GM04503 (cell line): ENCODE results near the gene KLHDC9.
"Not testable (repeated sequence)": the region's sequence is repeated elsewhere in the genome, so short reads cannot be mapped to it uniquely, and the experiment has no call there.

Experiments
- DNase-seq: peaks from one replicate; pipeline ENCODE4 v3.0.0-alpha.2; 2012; ENCODE audit warnings: low read depth

KLHDC9 gene

GRCh38 chr1:161098210-161099068 is at the start of gene KLHDC9:
Gene KLHDC9 (plus strand): TSS chr1:161098361. CDS start chr1:161098536, 175 bp downstream.
- DNase-seq = no peak

GRCh38 chr1:161048949-161049722 is 49.0 kb upstream of the KLHDC9 start:
- DNase-seq = no peak

- no peak for DNase-seq
These were observed 46.9 kb upstream of the KLHDC9 start for GRCh38 chr1:161051219-161051618.

GRCh38 chr1:161052899-161053298 is 45.3 kb upstream of the KLHDC9 start:
- no peak for DNase-seq

GRCh38 chr1:161054232-161054631 is 43.9 kb upstream of the KLHDC9 start:
- DNase-seq = no peak

GRCh38 chr1:161054805-161055204 is 43.4 kb upstream of the KLHDC9 start:
- no peak for DNase-seq

- no peak for DNase-seq
These were observed 38.9 kb upstream of the KLHDC9 start for GRCh38 chr1:161059293-161059692.

GRCh38 chr1:161061419-161061818 is 36.7 kb upstream of the KLHDC9 start:
- DNase-seq = no peak

- DNase-seq = not testable (repeated sequence)
These were observed 34.2 kb upstream of the KLHDC9 start for GRCh38 chr1:161063936-161064335.

GRCh38 chr1:161065681-161066080 is 32.5 kb upstream of the KLHDC9 start:
- not testable (repeated sequence) for DNase-seq

GRCh38 chr1:161066694-161067093 is 31.5 kb upstream of the KLHDC9 start:
- no peak for DNase-seq

GRCh38 chr1:161068306-161069234 is 29.6 kb upstream of the KLHDC9 start:
- no peak for DNase-seq

GRCh38 chr1:161069241-161069640 is 28.9 kb upstream of the KLHDC9 start:
- DNase-seq = no peak

GRCh38 chr1:161069731-161070270 is 28.4 kb upstream of the KLHDC9 start, which contains the start of gene ARHGAP30:
Gene ARHGAP30 (minus strand): TSS chr1:161069891. CDS start chr1:161069624, 267 bp downstream.
- DNase-seq = no peak

GRCh38 chr1:161070761-161071160 is 27.4 kb upstream of the KLHDC9 start:
- DNase-seq = no peak

- no peak for DNase-seq
These were observed 26.2 kb upstream of the KLHDC9 start for GRCh38 chr1:161071886-161072371.

GRCh38 chr1:161072751-161073449 is 25.3 kb upstream of the KLHDC9 start:
- no peak for DNase-seq

- no peak for DNase-seq
These were observed 24.6 kb upstream of the KLHDC9 start for GRCh38 chr1:161073474-161074121.

- no peak for DNase-seq
These were observed 23.3 kb upstream of the KLHDC9 start for GRCh38 chr1:161074676-161075368.

- DNase-seq = no peak
These were observed 21.8 kb upstream of the KLHDC9 start for GRCh38 chr1:161076410-161076809.
